ENCODE results near the gene XPR1. TPM values are rescaled to one million over a fixed set of nuclear protein-coding genes. Genes with fewer than 3 reads are reported as not detected.
A peak's percentile ranks its signal among the peaks of the same experiment; 100 is the strongest.

Gene XPR1
- total RNA-seq (26.7 and 29.3 TPM in 2 replicates), polyA plus RNA-seq (14.4 and 23.9 TPM in 2 replicates), polyA minus RNA-seq (50.7 and 69.7 TPM in 2 replicates), Bru-seq, nascent RNA (percentile 79 among the genes with signal in this experiment), BruChase-seq, experiment 1, labeled RNA remaining after a 6-hour chase (percentile 70 among the genes with signal in this experiment), BruChase-seq, experiment 2, labeled RNA remaining after a 2-hour chase (percentile 66 among the genes with signal in this experiment)
- 13.0 and 13.3 TPM in 2 replicates for polyA plus RNA-seq (2011; cell fraction: cytosol; rRNA removed)
- 10.9 and 11.5 TPM in 2 replicates for polyA plus RNA-seq (2011; cell fraction: nucleus; rRNA removed)
- polyA plus RNA-seq (2012) = 15.7 and 24.1 TPM in 2 replicates
- 17.9 TPM for polyA minus RNA-seq (2011; cell fraction: cytosol; rRNA and poly(A)+ RNA removed)
- polyA minus RNA-seq (2011; cell fraction: nucleus; rRNA and poly(A)+ RNA removed) = 27.0 and 39.3 TPM in 2 replicates
- long read RNA-seq, full-length matches to known transcripts = 3 of 13 reads
- long read RNA-seq, partial matches to known transcripts = 1 of 13 reads
- long read RNA-seq, other reads (novel, unspliced or antisense) = 9 of 13 reads

DNA sequence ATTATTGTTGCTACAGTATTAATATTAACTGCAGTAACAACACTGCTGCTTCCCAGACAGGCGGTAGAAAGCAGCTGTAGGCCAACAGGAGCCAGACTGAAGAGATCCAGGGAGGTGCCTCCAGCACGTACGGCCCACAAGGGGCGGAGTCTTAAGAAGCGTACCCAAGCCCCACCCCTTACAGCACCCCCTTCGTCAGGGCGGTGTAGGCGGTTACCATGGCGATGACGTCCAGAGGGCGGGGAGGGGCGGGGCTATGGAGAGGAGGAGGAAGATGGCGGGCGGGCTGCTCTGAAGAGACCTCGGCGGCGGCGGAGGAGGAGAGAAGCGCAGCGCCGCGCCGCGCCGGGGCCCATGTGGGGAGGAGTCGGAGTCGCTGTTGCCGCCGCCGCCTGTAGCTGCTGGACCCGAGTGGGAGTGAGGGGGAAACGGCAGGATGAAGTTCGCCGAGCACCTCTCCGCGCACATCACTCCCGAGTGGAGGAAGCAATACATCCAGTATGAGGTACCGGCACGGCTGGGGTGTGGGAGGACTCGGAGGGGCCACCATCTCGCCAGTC, at the start of gene XPR1:
XPR1 (plus strand) TSS at position 257 of the 560 bp plus-strand sequence; CDS start at position 437, 180 bp downstream.
- peak within 1 kb of the TSS; percentile 89 for H3K4me2 ChIP-seq (ENCODE audit: insufficient read depth, low read length)
- peak within 1 kb of the TSS; percentile 34 for H3K27ac ChIP-seq (ENCODE audit: insufficient read depth, low read depth, low read length)
- H3K36me3 ChIP-seq (ENCODE audit: control insufficient read depth in 2 of 2, extremely low read depth in 1 of 2, insufficient read depth in 2 of 2, low read length in 2 of 2) = no peaks in the 10 kb centered on the region
- peaks cover 3% of the 10 kb centered on the region for H4K20me1 ChIP-seq (replicated peaks; ENCODE audit: control insufficient read depth, extremely low read depth, insufficient read depth, low read length)
- intact Hi-C loops (cut with micrococcal nuclease) = loop anchor here (1.0 to 10.0 kb wide), 8 partner anchors 102 to 510 kb away; partner anchors contain the start of genes IER5, QSOX1 and STX6
- POLR2A ChIA-PET = interaction anchor here (0.6 kb wide), 1 partner anchor 613 kb away, joined by 4 read pairs; no protein-coding TSS in a partner anchor
- no peaks in the 10 kb centered on the region for H3K9me3 ChIP-seq (replicated peaks; ENCODE audit: control insufficient read depth, insufficient read depth, low read length)
- peak within 1 kb of the TSS; percentile 82 for H2AFZ ChIP-seq (ENCODE audit: low read depth, low read length)
- H3K9ac ChIP-seq (replicated peaks; ENCODE audit: extremely low read depth, insufficient read depth, low read length) = peak within 1 kb of the TSS; percentile 40
- peaks cover 3 to 5% of the 10 kb centered on the region in 2 experiments for H3K27me3 ChIP-seq (ENCODE audit: control insufficient read depth in 2 of 2, insufficient read depth in 2 of 2, low read length in 2 of 2)
- H3K4me3 ChIP-seq (replicated peaks in 1 of 3; ENCODE audit: insufficient read depth in 1 of 3, low read depth in 1 of 3, low read length in 3 of 3) = peak within 1 kb of the TSS; percentile 71 to 90 (median 87)
- H3K4me1 ChIP-seq (ENCODE audit: control insufficient read depth, extremely low read depth, insufficient read depth, low read length) = peaks cover 13% of the 10 kb centered on the region
- FAIRE-seq (peak; percentile 87), DNase-seq (ENCODE audit: low read depth, low spot score) (peak; percentile 99)
- no TSS peak for BruUV-seq (replicated peaks)
- CTCF ChIA-PET = interaction anchor here (1.1 to 4.2 kb wide), 10 partner anchors 10 to 250 kb away, joined by 3 to 34 read pairs (median 4); no protein-coding TSS in a partner anchor
- H3K79me2 ChIP-seq (ENCODE audit: control insufficient read depth, insufficient read depth, low read length) = peaks cover 23% of the 10 kb centered on the region
- H3K9me1 ChIP-seq (replicated peaks; ENCODE audit: control insufficient read depth, extremely low read depth, insufficient read depth, low read length) = no peaks in the 10 kb centered on the region
- dilution Hi-C loops (cut with MboI; ENCODE audit: extremely low pct_ligation_motif_present, low sequenced_read_pairs) = no loop called here
- TF ChIP-seq, protein P1, sequence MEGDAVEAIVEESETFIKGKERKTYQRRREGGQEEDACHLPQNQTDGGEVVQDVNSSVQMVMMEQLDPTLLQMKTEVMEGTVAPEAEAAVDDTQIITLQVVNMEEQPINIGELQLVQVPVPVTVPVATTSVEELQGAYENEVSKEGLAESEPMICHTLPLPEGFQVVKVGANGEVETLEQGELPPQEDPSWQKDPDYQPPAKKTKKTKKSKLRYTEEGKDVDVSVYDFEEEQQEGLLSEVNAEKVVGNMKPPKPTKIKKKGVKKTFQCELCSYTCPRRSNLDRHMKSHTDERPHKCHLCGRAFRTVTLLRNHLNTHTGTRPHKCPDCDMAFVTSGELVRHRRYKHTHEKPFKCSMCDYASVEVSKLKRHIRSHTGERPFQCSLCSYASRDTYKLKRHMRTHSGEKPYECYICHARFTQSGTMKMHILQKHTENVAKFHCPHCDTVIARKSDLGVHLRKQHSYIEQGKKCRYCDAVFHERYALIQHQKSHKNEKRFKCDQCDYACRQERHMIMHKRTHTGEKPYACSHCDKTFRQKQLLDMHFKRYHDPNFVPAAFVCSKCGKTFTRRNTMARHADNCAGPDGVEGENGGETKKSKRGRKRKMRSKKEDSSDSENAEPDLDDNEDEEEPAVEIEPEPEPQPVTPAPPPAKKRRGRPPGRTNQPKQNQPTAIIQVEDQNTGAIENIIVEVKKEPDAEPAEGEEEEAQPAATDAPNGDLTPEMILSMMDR (IDR thresholded peaks at IDR 0.05; ENCODE audit: extremely low read depth in 1 of 2, insufficient read depth in 1 of 2, low read depth in 1 of 2, low read length in 2 of 2) = peak in 1 of 2 donors; percentile 26
- TF ChIP-seq, protein P2, sequence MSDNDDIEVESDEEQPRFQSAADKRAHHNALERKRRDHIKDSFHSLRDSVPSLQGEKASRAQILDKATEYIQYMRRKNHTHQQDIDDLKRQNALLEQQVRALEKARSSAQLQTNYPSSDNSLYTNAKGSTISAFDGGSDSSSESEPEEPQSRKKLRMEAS (IDR thresholded peaks at IDR 0.05; ENCODE audit: insufficient read depth, insufficient read length) = no peak
- TF ChIP-seq GATA2 (IDR thresholded peaks at IDR 0.05; ENCODE audit: insufficient read depth, insufficient read length, low read depth, low read length) = no peak
- TF ChIP-seq POLR2AphosphoS5 (IDR thresholded peaks at IDR 0.05; ENCODE audit: insufficient read depth, low read depth, low read length) = peak; percentile 43
- no peak for TF ChIP-seq FOS (IDR thresholded peaks at IDR 0.05; ENCODE audit: borderline replicate concordance, insufficient read depth, low read length)
- peak; percentile 52 for TF ChIP-seq POLR2A (IDR thresholded peaks at IDR 0.05; ENCODE audit: low read depth, low read length)

All from endothelial cell of umbilical vein (primary cell).